Loucy (cell line): ENCODE measurements around the gene RUVBL1.

Experiments
- EZH2phosphoT487 ChIP-seq: fragments of 200-600 bp; IDR thresholded peaks from 2 replicates; pipeline ENCODE4 v1.6.1; 2018; ENCODE audit warnings: antibody characterized with exemption, mild to moderate bottlenecking, moderate library complexity, borderline replicate concordance
- TF ChIP-seq, protein P1 (sequence below): fragments of 200-600 bp; sonication (generic); conservative IDR thresholded peaks from 2 replicates; pipeline ENCODE4 v1.5.1; 2014; ENCODE audit warnings: mild to moderate bottlenecking, antibody characterized with exemption, low read length

DNA sequence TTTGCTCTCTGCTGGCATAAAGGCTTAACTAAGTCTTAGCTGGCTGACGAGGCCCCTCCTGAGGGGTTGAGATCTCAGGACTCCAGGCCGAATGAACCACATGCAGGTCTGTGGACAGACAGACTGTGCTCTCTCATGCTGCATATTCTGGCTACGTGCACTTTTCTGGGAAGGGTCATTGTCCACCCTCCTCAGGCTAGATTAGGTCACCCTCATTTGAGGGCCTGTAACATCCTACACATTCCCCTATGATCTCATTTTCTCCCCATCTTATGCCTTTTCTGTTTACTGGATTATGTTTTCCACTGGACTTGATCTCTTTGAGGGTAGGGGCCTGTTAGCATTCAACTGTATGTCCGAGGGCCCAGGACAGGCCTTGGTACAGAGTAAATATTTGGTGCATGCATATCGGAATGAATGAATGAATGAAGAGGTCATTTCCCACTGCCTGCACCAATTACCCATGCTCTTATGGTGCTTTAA lies 43.4 kb upstream of the RUVBL1 start:
- TF ChIP-seq, protein P1, sequence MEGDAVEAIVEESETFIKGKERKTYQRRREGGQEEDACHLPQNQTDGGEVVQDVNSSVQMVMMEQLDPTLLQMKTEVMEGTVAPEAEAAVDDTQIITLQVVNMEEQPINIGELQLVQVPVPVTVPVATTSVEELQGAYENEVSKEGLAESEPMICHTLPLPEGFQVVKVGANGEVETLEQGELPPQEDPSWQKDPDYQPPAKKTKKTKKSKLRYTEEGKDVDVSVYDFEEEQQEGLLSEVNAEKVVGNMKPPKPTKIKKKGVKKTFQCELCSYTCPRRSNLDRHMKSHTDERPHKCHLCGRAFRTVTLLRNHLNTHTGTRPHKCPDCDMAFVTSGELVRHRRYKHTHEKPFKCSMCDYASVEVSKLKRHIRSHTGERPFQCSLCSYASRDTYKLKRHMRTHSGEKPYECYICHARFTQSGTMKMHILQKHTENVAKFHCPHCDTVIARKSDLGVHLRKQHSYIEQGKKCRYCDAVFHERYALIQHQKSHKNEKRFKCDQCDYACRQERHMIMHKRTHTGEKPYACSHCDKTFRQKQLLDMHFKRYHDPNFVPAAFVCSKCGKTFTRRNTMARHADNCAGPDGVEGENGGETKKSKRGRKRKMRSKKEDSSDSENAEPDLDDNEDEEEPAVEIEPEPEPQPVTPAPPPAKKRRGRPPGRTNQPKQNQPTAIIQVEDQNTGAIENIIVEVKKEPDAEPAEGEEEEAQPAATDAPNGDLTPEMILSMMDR = no peak
- TF ChIP-seq EZH2phosphoT487 = no peak
